Stomach (tissue), 4 donors: ENCODE data around the gene DYNC1I1.

ENCODE experiments used
- EP300 ChIP-seq: sonication (generic); formaldehyde crosslinking; IDR thresholded peaks from one replicate; pipeline ENCODE4 v1.6.1; 2017; ENCODE audit warnings: antibody characterized with exemption
- POLR2A ChIP-seq, 4 donors: fragments of 450-650 bp; IDR thresholded peaks; one replicate each; pipeline ENCODE4 v1.6.1; 2016; ENCODE audit warnings: antibody characterized with exemption in 4 of 4, control low read depth in 2 of 4, mild to moderate bottlenecking in 1 of 4, moderate library complexity in 1 of 4
- POLR2AphosphoS5 ChIP-seq, 3 donors: sonication (generic); formaldehyde crosslinking; IDR thresholded peaks; one replicate each; pipeline ENCODE4 v1.6.1; 2016; ENCODE audit warnings: antibody characterized with exemption in 3 of 3
- TF ChIP-seq, protein P1 (sequence below), 7 experiments: fragments of 450-650 bp in 4 of 7; fragments of 200-600 bp in 3 of 7; sonication (generic) in 3 of 7; IDR thresholded peaks; one replicate each; pipeline ENCODE4 v1.5.1; 2016 to 2019; ENCODE audit warnings: antibody characterized with exemption in 7 of 7, control low read depth in 2 of 7, mild to moderate bottlenecking in 1 of 7

DNA sequence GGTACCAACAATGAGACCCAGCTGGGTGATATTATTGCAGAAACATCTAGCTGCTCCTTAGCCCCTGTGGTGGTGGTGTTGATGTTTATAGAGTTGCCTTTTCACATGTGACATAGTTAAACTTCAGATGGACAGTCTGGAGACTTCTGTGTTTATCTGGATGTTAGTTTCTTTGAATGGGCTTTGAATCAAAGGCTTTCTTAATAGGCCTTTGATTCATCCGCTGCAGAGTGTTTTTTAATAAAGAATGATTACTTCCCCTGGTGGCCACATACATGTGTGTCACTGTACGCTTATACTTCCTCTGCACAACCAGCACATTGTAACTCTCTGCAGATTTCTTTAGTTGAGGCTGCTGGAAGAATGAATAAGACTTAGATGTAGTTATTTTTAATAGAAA lies 221.0 kb downstream of the DYNC1I1 start:
- TF ChIP-seq, protein P1, sequence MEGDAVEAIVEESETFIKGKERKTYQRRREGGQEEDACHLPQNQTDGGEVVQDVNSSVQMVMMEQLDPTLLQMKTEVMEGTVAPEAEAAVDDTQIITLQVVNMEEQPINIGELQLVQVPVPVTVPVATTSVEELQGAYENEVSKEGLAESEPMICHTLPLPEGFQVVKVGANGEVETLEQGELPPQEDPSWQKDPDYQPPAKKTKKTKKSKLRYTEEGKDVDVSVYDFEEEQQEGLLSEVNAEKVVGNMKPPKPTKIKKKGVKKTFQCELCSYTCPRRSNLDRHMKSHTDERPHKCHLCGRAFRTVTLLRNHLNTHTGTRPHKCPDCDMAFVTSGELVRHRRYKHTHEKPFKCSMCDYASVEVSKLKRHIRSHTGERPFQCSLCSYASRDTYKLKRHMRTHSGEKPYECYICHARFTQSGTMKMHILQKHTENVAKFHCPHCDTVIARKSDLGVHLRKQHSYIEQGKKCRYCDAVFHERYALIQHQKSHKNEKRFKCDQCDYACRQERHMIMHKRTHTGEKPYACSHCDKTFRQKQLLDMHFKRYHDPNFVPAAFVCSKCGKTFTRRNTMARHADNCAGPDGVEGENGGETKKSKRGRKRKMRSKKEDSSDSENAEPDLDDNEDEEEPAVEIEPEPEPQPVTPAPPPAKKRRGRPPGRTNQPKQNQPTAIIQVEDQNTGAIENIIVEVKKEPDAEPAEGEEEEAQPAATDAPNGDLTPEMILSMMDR (IDR thresholded peaks at IDR 0.05) = peak in 3 of 7 experiments; percentile 8 to 34 (median 16)
- no peak for TF ChIP-seq POLR2AphosphoS5 (IDR thresholded peaks at IDR 0.05)
- TF ChIP-seq POLR2A (IDR thresholded peaks at IDR 0.05) = no peak
- no peak for TF ChIP-seq EP300
